T-helper 1 cell treated with Interleukin-12 subunit alpha and Interleukin-12 subunit beta and Interleukin-4 antibody, amounts not matched to agents 30 μg/mL and 1 μg/mL, for 36 hours (primary cell): ENCODE measurements around the gene SPDYE3.

Experiments
- H3K27ac Mint-ChIP-seq: one replicate; pipeline ENCODE4 v1.8.0; 2021; ENCODE audit warnings: mild to moderate bottlenecking, mixed read lengths
- H3K27me3 Mint-ChIP-seq: one replicate; pipeline ENCODE4 v1.8.0; 2021; ENCODE audit warnings: low read depth, mixed read lengths
- H3K36me3 Mint-ChIP-seq: one replicate; pipeline ENCODE4 v1.8.0; 2021; ENCODE audit warnings: low read depth, mixed read lengths
- H3K4me1 Mint-ChIP-seq: one replicate; pipeline ENCODE4 v1.8.0; 2021; ENCODE audit warnings: low read depth, mixed read lengths
- H3K4me3 Mint-ChIP-seq: one replicate; pipeline ENCODE4 v1.8.0; 2021; ENCODE audit warnings: mild to moderate bottlenecking, moderate library complexity, mixed read lengths
- H3K9me3 Mint-ChIP-seq: one replicate; pipeline ENCODE4 v1.8.0; 2021; ENCODE audit warnings: mixed read lengths

Gene SPDYE3

GRCh38 chr7:100367676-100368613, 60.4 kb downstream of the SPDYE3 start:
- peaks cover 28% of the 10 kb centered on the region for H3K36me3 Mint-ChIP-seq
- H3K27ac Mint-ChIP-seq = no peak overlapping the region
- no peaks in the 10 kb centered on the region for H3K27me3 Mint-ChIP-seq
- no peak overlapping the region for H3K4me3 Mint-ChIP-seq
- no peaks in the 10 kb centered on the region for H3K9me3 Mint-ChIP-seq
- H3K4me1 Mint-ChIP-seq = peaks cover 26% of the 10 kb centered on the region

GRCh38 chr7:100369105-100369504, 61.6 kb downstream of the SPDYE3 start:
- Mint-ChIP-seq H3K4me3 (no peak overlapping the region), H3K4me1 (peaks cover 25% of the 10 kb centered on the region), H3K9me3 (no peaks in the 10 kb centered on the region), H3K36me3 (peaks cover 19% of the 10 kb centered on the region), H3K27ac (no peak overlapping the region), H3K27me3 (no peaks in the 10 kb centered on the region)

DNA sequence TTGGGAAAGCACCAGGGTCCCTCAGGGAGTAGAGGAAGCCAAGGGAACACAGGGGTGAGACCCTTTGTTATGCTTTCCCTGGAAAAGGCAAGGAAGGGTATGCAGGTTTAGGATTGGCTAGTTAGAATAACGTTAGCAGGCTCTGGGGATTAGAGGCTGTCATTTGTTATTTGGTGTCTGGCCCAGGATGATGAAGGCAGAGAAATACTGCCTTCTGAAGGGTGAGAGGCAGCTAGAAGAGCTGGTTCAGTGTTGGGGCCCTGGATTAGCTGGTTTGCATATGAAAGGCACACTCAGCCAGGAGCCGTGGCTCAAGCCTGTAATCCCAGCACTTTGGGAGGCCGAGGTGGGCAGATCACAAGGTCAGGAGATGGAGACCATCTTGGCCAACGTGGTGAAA, 62.8 kb downstream of the SPDYE3 start:
- Mint-ChIP-seq H3K36me3 (peaks cover 14% of the 10 kb centered on the region), H3K9me3 (no peaks in the 10 kb centered on the region), H3K4me3 (no peak overlapping the region), H3K27me3 (no peaks in the 10 kb centered on the region), H3K27ac (peak overlapping the region; percentile 20), H3K4me1 (peaks cover 25% of the 10 kb centered on the region)

DNA sequence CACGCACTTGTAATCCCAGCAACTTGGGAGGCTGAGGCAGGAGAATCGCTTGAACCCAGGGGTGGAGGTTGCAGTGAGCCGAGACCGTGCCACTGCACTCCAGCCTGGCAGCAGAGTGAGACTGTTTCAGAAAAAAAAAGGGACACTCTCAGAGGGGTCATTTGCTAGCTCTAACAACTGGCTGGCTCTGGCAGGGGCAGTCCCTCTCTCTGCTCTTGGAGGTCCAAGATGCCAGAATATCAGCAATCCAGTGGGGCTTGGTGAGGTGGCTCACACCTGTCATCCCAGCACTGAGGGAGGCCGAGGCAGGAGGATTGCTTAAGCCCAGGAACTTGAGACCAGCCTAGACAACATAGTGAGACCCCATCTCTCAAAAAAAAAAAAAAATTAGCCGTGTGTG, 63.2 kb downstream of the SPDYE3 start:
- no peak overlapping the region for H3K4me3 Mint-ChIP-seq
- H3K4me1 Mint-ChIP-seq = peaks cover 22% of the 10 kb centered on the region
- no peak overlapping the region for H3K27ac Mint-ChIP-seq

DNA sequence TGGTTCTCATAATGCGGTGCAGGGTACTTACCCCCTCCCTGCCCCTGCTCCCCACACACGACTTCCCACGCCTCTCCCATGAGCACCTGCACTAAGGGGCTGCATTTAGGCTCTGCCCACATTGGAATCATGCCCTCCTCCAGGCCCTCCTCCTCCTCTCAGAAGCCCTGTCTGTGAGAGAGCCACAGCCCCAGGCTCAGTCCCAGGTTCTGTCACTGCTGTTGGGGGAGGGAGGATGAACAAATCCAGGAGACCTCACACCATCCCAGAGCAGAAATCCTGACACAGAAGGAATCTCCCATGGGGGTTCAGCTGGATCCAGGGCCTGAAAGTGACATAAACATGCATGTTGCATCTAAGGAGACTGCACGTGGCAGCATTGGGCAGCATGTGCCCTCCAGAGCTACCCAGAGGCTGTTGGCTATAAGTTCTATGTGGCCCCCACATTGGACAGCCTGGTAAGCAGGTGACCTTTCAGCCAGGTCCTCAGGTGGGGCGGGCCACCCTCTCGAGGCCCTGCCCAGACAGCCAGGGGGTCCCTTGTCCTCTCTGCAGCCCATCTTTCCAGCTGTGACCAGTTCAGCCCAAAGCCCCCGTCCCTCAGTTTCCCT, 64.2 kb downstream of the SPDYE3 start:
- peak overlapping the region; percentile 34 for H3K27ac Mint-ChIP-seq
- no peaks in the 10 kb centered on the region for H3K9me3 Mint-ChIP-seq
- H3K4me1 Mint-ChIP-seq = peaks cover 16% of the 10 kb centered on the region
- H3K27me3 Mint-ChIP-seq = no peaks in the 10 kb centered on the region
- no peak overlapping the region for H3K4me3 Mint-ChIP-seq
- peaks cover 14% of the 10 kb centered on the region for H3K36me3 Mint-ChIP-seq

More for the DNA sequence above, 63.2 kb downstream of the SPDYE3 start:
- H3K27me3 Mint-ChIP-seq = no peaks in the 10 kb centered on the region
- H3K36me3 Mint-ChIP-seq = peaks cover 16% of the 10 kb centered on the region
- H3K9me3 Mint-ChIP-seq = no peaks in the 10 kb centered on the region
